ENCODE results near the gene MEN1.

The MEN1 gene

DNA sequence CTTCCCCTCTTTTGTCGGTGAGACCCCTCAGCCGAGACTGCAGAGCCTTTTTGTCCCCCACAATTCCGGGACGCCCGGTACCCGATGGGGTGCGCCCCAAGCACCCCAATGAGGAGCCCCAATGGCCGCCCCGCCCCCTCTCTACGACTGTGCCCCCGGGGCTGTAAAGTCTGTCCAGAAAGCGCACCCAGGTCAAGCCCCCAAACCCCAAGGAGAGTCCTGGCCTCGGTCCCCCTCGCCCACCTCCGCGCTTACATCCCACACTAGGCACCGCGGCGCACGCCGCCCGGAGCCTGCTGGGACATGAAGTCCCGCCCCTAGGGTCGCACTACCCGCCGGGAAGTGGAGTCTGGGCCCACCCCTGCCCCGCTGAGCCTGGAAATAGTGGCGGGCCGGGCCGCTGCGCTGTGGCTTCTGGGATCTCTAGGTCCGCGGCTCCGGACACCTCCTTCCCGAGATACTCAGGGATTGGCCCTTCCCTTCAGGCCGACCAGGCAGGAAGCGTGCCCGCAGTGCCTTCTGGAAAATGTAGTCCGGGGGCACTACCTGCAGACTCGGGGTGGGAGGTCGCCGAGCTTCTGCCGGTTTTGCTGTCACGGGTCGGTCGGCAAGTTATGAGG is at the start of gene MEN1:
MEN1 (minus strand) TSS at position 281 of the 620 bp plus-strand sequence. CDS start 442 bp downstream, outside the sequence.
- peak; percentile 98 for DNase-seq (ENCODE audit: low spot score)

DNA sequence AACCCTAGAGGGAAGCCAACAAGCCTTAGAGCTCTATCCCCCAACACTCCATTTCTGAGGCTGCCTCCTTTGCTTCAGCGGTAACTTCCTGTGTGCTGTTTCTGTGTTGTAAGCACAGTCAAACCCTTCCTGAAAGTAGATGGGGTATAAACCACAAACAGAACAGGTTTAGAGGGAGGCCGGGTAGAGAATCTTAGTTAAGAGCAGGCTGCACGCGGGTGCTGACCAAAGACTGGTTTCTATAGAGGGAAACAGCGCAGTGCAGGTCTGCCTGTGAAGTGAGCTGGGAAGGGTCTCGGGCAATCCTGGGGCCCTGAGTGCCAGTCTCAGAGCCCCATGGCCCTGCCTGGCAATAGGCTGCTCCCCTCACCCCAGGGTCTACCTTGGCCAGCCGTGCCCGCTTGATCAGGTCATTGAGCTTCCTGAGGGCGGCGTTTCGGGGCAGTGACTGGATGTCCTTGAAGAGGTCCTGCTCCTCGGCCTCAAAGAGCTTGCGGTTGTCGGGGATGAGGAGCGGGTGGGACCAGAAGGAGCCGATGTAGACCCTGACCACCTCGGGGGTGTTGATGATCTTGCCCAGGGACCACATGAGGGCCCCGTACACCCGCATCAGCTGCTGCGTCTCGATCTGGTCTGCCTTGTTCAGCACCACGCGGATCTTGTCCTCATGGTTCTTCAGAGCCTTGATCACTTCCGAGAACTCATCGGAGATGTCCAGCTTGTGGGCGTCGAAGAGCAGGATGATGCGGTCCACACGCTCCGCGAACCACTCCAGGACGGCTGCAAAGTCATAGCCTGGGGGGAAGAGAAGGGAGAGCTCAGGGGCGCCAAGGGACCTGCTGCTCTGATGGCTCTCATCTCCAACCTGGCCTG is 49.4 kb upstream of the MEN1 start:
- DNase-seq (ENCODE audit: low spot score) = no peak

- DNase-seq (ENCODE audit: low spot score) = no peak
These were observed 48.3 kb upstream of the MEN1 start for GRCh38 chr11:64858467-64859263.

DNA sequence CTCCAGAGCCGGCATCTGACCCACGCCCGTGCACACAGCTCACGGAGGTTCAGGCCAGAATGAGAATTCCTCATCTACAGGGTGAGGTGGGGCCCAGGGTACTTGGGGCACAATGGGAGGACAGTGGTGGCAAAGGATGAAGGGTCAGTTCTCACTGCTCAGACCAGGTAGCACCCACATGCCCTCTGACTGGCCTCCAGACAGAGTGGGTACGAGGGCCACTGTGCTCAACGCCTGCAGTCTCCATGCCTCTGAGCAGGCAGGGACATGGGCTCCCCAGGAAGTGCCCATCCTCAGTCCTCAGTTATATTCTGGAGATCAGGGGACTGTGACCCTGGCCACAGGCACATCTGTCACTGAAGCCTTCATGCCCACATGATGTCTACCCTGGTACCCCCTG is 47.1 kb upstream of the MEN1 start:
- no peak for DNase-seq (ENCODE audit: low spot score)

GRCh38 chr11:64856382-64857227 is 46.3 kb upstream of the MEN1 start:
- peak; percentile 89 for DNase-seq (ENCODE audit: low spot score)

GRCh38 chr11:64855596-64856304 is 45.4 kb upstream of the MEN1 start:
- DNase-seq (ENCODE audit: low spot score) = no peak

GRCh38 chr11:64854534-64855502 is 44.5 kb upstream of the MEN1 start:
- DNase-seq (ENCODE audit: low spot score) = peak; percentile 95

DNA sequence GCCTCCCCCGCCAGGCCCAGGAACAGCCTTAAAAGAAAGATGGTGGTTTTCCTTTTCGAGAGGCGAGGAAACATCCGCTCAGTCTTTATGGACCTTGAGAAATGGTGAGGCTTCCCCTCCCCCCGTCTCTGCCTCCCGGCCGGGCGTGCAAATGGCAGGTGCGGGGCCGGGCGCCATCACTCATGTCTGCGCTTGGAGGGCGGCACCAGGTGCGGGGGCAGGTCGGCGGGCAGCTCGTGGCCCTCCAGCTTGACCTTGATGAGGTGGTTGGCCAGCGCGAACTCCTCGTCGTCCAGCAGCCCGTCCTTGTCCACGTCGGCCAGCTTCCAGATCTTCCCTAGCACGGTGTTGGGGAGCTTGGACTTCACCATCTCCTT is 43.8 kb upstream of the MEN1 start:
- DNase-seq (ENCODE audit: low spot score) = no peak

DNA sequence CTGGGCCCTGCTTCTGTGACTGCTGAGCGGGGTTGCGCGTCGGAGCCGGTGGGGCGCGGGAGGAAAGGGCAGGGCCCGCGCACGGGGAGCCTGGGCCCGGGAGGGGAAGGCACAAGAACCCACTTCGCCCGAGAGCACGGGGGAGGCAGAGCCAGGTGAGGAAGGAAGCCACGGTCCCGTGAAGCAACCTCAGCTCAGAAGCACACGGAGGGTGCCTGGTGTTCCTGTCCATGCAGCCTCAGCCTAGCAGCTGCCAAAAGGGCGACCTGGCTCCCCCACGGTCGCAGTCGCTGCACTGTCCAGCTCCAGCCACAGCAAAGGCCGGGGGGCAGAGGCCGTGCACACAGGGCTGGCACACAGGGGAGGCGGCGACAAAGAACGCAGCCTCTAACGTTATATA is 43.4 kb upstream of the MEN1 start:
- no peak for DNase-seq (ENCODE audit: low spot score)

- DNase-seq (ENCODE audit: low spot score) = no peak
These were observed 42.6 kb upstream of the MEN1 start for GRCh38 chr11:64852804-64853509.

GRCh38 chr11:64851831-64852351 is 41.5 kb upstream of the MEN1 start:
- DNase-seq (ENCODE audit: low spot score) = no peak

GRCh38 chr11:64850979-64851567 is 40.7 kb upstream of the MEN1 start:
- no peak for DNase-seq (ENCODE audit: low spot score)

DNA sequence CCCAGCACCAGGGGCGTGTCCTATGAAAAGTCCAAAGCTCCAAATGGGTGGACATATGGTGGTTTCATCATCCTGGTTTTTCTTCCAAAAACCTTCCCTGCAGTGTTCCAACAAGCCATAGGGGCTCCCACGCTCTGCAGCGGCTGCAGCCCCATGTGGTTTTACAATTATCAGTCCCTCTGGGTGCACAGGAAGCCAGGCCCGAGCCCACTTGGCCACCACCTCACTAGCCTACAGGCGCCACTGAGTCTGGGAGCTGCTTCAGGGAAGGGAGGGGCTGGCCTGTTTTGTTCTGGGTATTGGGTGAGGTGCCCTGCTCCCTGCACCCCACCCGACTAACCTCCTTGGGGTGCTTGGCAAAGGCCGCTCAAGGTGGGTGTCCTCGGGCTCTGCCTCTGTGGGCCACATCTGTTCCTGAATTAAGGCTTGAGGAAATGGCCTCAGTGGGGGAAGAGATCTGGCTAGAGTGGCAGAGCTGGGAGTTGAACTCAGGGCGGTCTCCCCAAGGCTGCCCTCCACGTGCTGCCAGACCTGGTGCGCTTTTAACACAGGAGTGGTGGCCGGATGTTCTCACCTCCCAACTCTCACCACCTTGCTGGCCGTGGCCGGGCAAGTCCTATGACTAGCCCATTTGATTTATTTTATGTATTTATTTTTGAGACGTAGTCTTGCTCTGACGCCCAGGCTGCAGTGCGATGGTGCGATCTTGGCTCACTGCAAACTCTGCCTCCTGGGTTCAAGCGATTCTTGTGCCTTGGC is 39.4 kb upstream of the MEN1 start:
- no peak for DNase-seq (ENCODE audit: low spot score)

DNA sequence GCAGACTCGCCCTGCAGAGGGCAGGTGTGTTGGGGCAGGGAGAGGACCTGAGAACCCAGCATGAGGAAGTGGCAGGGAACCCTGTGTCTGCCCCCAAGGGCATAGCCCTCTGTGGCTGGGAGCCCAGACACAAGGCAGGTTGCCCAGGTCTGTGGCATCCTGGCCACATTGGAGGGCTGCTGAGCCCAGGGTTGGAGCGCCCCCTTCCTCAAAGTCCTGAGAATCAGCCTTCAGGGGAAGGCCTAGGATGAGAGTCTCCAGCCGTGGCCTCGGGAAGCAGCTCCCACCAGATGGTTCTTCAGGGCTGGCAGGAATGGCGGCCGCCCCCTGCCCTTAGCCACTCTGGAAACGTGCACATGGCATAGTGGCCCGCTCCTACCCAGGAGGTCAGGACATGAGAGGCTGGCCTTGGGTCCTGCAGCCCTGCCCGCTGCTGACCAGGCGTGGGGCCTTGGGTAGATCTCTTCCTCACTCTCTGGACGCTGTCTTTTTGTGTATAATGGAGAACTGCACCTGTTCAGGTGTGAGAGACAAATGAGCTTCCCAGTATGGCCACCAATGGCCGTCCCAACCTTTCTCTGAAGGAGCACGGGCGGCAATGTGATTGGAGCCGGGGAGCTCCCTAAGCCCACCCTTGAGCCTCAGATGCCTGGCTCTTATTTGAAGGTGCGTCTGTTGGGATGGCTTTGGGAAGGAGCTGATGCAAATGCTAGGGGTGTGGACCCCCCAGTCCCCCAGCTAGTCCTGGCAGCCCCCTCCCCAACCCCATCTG is 38.7 kb upstream of the MEN1 start:
- peak; percentile 27 for DNase-seq (ENCODE audit: low spot score)

DNA sequence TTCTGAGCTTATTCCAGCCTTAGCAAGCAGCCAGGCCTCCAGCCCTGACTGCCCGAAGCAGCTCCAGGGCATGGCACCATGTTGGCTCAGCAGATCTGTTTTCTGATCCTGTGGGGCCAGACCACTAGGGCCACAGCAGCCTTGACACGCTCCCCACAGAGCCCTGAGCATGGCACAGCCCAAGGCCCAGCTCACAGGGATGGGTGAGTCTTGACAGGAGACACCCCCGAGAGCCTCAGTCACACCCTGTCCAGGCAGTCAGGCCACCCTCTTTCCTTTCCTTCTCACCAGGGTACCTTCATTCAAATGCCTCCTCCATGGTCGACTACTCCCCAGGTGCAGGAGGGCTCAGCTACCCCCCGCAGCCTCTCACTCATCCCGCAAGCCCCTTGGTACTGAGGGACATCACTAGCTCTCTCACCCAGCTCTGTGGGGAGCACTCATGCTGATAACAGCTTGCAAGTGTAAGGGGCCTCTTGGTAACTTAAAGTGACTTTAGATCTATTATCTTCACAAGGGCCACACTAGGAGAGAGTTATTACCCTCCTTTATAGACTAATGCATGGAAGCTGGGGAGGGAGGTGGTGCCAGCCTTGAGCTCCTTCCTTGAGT is 38.0 kb upstream of the MEN1 start:
- no peak for DNase-seq (ENCODE audit: low spot score)

GRCh38 chr11:64846998-64847666 is 36.8 kb upstream of the MEN1 start:
- peak; percentile 90 for DNase-seq (ENCODE audit: low spot score)

Measured in LoVo (cell line).